Middle frontal gyrus (tissue), 1 donor: Measurements from ENCODE around the gene FGF8.

Source experiments
- DNase-seq: peaks from one replicate; pipeline ENCODE4 v3.0.0-alpha.2; 2015; ENCODE audit warnings: low spot score; ENCODE audit errors: extremely low spot score

FGF8 gene

GRCh38 chr10:101770331-101771215 is 5.3 kb downstream of the FGF8 start:
- no peak for DNase-seq

GRCh38 chr10:101769541-101770180 is 6.3 kb downstream of the FGF8 start:
- no peak for DNase-seq

- no peak for DNase-seq
Observed at GRCh38 chr10:101768791-101769170, 7.1 kb downstream of the FGF8 start.

GRCh38 chr10:101767966-101768790 is 7.7 kb downstream of the FGF8 start:
- DNase-seq: no peak

GRCh38 chr10:101767600-101767945 is 8.3 kb downstream of the FGF8 start:
- DNase-seq: no peak

- no peak for DNase-seq
Observed at GRCh38 chr10:101766753-101767599, 8.9 kb downstream of the FGF8 start.

GRCh38 chr10:101766306-101766705 is 9.6 kb downstream of the FGF8 start:
- no peak for DNase-seq

- DNase-seq: no peak
Observed at GRCh38 chr10:101763141-101763846, 12.6 kb downstream of the FGF8 start.

GRCh38 chr10:101762736-101763135 is 13.2 kb downstream of the FGF8 start:
- DNase-seq: no peak

GRCh38 chr10:101761226-101761625 is 14.7 kb downstream of the FGF8 start:
- DNase-seq: no peak

GRCh38 chr10:101760510-101760909 is 15.4 kb downstream of the FGF8 start:
- DNase-seq: no peak

- DNase-seq: no peak
Observed at GRCh38 chr10:101759309-101760247, 16.3 kb downstream of the FGF8 start.

GRCh38 chr10:101758858-101759257 is 17.1 kb downstream of the FGF8 start:
- DNase-seq: no peak

- no peak for DNase-seq
Observed at GRCh38 chr10:101752241-101752640, 23.7 kb downstream of the FGF8 start.

GRCh38 chr10:101749047-101750016 is 26.6 kb downstream of the FGF8 start:
- no peak for DNase-seq

GRCh38 chr10:101748496-101748895 is 27.4 kb downstream of the FGF8 start:
- DNase-seq: no peak

- DNase-seq: no peak
Observed at GRCh38 chr10:101745074-101745696, 30.7 kb downstream of the FGF8 start.

- DNase-seq: no peak
Observed at GRCh38 chr10:101744267-101744666, 31.6 kb downstream of the FGF8 start.
